Kidney (tissue), 14 donors: Measurements from ENCODE around the gene CYS1. TPM values are rescaled to one million over a fixed set of nuclear protein-coding genes. Genes with fewer than 3 reads are reported as not detected.
"Not testable (repeated sequence)": the region's sequence is repeated elsewhere in the genome, so short reads cannot be mapped to it uniquely, and the experiment has no call there.

Source experiments
- DNase-seq, 5 donors: peaks; one replicate each; pipeline ENCODE4 v3.0.0-alpha.2; 2013 to 2020
- FAIRE-seq: peaks from 2 replicates; lab custom pipeline; 2012; peaks lifted over from hg19 to GRCh38; lab: Jason Lieb, UNC
- H3K27ac ChIP-seq, 2 donors: one replicate each; pipeline ENCODE4 v1.7.0; 2013; ENCODE audit warnings: low read depth in 2 of 2, low read length in 2 of 2, inconsistent platforms in 1 of 2
- H3K27me3 ChIP-seq: one replicate; pipeline ENCODE4 v1.7.1; 2013; ENCODE audit warnings: low read length, inconsistent platforms; ENCODE audit not compliant: control insufficient read depth, insufficient read depth
- H3K36me3 ChIP-seq, 3 donors: one replicate each; pipeline versions ENCODE4 v1.7.0 to v1.7.1; 2013; ENCODE audit warnings: low read length in 3 of 3, control low read depth in 1 of 3, inconsistent platforms in 1 of 3; ENCODE audit not compliant: insufficient read depth in 3 of 3, control insufficient read depth in 2 of 3
- H3K4me1 ChIP-seq, 3 donors: one replicate each; pipeline versions ENCODE4 v1.7.0 to v1.7.1; 2013; ENCODE audit warnings: low read length in 3 of 3, inconsistent platforms in 1 of 3, low read depth in 1 of 3; ENCODE audit not compliant: control insufficient read depth in 2 of 3, insufficient read depth in 2 of 3
- H3K4me3 ChIP-seq, 3 donors: one replicate each; pipeline versions ENCODE4 v1.7.0 to v1.8.1; 2013; ENCODE audit warnings: low read length in 3 of 3, control low read depth in 1 of 3, inconsistent platforms in 1 of 3
- H3K9ac ChIP-seq, 3 donors: one replicate each; pipeline versions ENCODE4 v1.7.0 to v1.7.1; 2013; ENCODE audit warnings: low read length in 3 of 3, control low read depth in 1 of 3, inconsistent platforms in 1 of 3
- H3K9me3 ChIP-seq, 3 donors: one replicate each; pipeline versions ENCODE4 v1.7.0 to v1.7.1; 2013; ENCODE audit warnings: low read length in 3 of 3, control low read depth in 1 of 3, inconsistent platforms in 1 of 3; ENCODE audit not compliant: control insufficient read depth in 2 of 3, insufficient read depth in 1 of 3
- CTCF ChIP-seq: IDR thresholded peaks from 3 replicates; pipeline ENCODE4 v1.5.1; 2012; ENCODE audit warnings: mild to moderate bottlenecking, moderate library complexity, borderline replicate concordance; ENCODE audit not compliant: insufficient read depth; ENCODE audit errors: extremely low read depth
- intact Hi-C: fragments of 100-400 bp; cut with DNase I; formaldehyde crosslinking; loops from one replicate; pipeline ENCODE4 v1.11.1; 2022
- polyA plus RNA-seq: library from polyadenylated mRNA; stranded (reverse); fragments of 350-450 nt; fragmentation: Illumina TruSeq; extraction: RNeasy Lipid Tissue Mini Kit (QIAGEN cat#74804); gene quantifications from one replicate; pipeline ENCODE4 v1.2.3, GENCODE V29; 2014; ENCODE audit warnings: low read depth, low replicate concordance; ENCODE audit not compliant: insufficient read depth
- total RNA-seq: library from RNA; stranded (reverse); fragmentation: NEBNext Ultra II Directional; extraction: Animal tissue kit (Norgen Biotek cat#: 25700); gene quantifications from one replicate; pipeline ENCODE4 v1.2.1, GENCODE V29; 2021
- donor health status: control.
- donor health status: control.
- donor health status: control.
- donor health status: control.
- donor health status: control.
- donor health status: DM: yes; HTN: yes; CAD: no.
- donor health status: Normal renal cell carcinoma (clear cell type).

The CYS1 gene
- total and polyA plus RNA-seq, 2 donors from 2014 or later: 245 to 276 TPM

GRCh38 chr2:10031886-10032745 lies 48.1 kb downstream of the CYS1 start:
- Histone ChIP-seq H3K4me3 (no peak overlapping the region), H3K4me1 (peaks cover 0 to 25% (median 17%) of the 10 kb centered on the region in 3 donors), H3K9me3 (no peaks in the 10 kb centered on the region), H3K27ac (no peak overlapping the region), H3K27me3 (no peaks in the 10 kb centered on the region), H3K36me3 (no peaks in the 10 kb centered on the region), H3K9ac (no peak overlapping the region)
- DNase-seq (peak in 2 of 5 donors; percentile 33 to 72), FAIRE-seq (no peak)
- intact Hi-C loops: no loop called here
- no peak for TF ChIP-seq CTCF

GRCh38 chr2:10030798-10031197 lies 49.4 kb downstream of the CYS1 start:
- H3K36me3 ChIP-seq, H3K9me3 ChIP-seq, H3K27ac ChIP-seq, H3K9ac ChIP-seq, FAIRE-seq, H3K27me3 ChIP-seq, intact Hi-C loops, H3K4me3 ChIP-seq: not testable (repeated sequence)
- peaks cover 0 to 13% (median 4%) of the 10 kb centered on the region in 3 donors for H3K4me1 ChIP-seq
- DNase-seq: peak in 1 of 5 donors; percentile 30

- FAIRE-seq: no peak
- Histone ChIP-seq H3K9me3 (no peaks in the 10 kb centered on the region), H3K4me3 (no peak overlapping the region)
These were observed 49.9 kb downstream of the CYS1 start for GRCh38 chr2:10030311-10030736.

More at GRCh38 chr2:10030311-10030736, 49.9 kb downstream of the CYS1 start:
- Histone ChIP-seq H3K9ac (no peak overlapping the region), H3K27ac (no peak overlapping the region), H3K36me3 (no peaks in the 10 kb centered on the region), H3K4me1 (peaks cover 0 to 9% (median 0%) of the 10 kb centered on the region in 3 donors), H3K27me3 (no peaks in the 10 kb centered on the region)
- intact Hi-C loops: no loop called here
- DNase-seq: peak; percentile 54 to 76 (median 55)
- no peak for TF ChIP-seq CTCF
